ENCODE measurements around the gene TELO2.

The TELO2 gene

GRCh38 chr16:1539720-1540555, 46.8 kb downstream of the TELO2 start:
- DNase-seq: no peak

GRCh38 chr16:1540556-1540855, 47.3 kb downstream of the TELO2 start:
- DNase-seq: no peak

GRCh38 chr16:1541293-1542165, 48.4 kb downstream of the TELO2 start:
- no peak for DNase-seq

- DNase-seq: no peak
Observed at GRCh38 chr16:1542166-1542500, 49.0 kb downstream of the TELO2 start.

GRCh38 chr16:1542533-1542932, 49.4 kb downstream of the TELO2 start:
- DNase-seq: no peak

GRCh38 chr16:1543085-1543896, 50.1 kb downstream of the TELO2 start:
- DNase-seq: peak; percentile 10

DNA sequence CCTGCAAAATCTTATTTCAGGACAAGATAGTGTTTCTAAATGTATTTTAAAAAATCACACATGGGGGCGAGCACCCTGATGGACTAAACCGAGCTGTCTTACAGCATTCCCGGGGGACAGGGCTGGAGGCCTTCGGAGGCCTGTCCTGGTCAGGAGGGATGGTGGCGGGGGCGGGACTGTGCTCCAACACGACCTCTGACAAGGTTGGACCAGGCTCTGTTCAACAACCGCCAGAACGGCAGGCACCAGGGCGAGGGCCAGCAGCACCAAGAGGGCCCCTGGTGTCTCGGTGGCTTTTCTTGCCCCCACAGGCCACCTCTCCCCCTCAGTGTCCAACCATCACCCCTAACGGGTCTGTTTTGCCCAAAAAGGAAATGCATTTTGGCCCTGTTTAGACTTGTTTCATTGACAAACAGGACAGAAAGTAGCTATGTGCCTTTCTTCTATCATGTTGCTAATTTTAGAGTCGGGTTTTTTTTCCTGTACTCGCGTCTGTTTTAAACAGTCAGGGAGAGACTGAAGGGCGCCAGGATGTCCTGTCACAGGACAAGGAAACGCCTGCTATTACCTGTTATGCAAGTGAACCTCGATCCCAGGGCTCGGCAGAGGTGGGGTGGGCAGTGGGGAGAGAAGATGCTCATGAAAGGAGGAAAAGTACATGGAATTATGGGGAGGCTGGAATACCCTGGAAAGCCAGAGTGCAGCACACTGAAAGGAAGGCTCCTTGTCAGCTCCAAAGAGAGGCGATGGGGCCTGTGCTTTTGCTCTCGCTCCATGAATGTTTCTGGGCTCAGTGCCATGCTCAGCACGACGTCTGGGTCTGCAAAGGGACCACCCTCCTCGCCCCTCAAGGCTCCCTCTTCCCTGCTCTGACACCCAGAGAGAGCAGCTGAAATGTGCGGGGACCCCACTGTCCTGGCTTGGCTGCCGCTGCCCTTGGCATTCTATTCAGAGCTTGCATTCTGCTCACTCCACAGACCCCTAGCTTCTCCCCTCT, 52.2 kb downstream of the TELO2 start:
- DNase-seq: peak; percentile 2

GRCh38 chr16:1546430-1546829, 53.3 kb downstream of the TELO2 start:
- DNase-seq: no peak

DNA sequence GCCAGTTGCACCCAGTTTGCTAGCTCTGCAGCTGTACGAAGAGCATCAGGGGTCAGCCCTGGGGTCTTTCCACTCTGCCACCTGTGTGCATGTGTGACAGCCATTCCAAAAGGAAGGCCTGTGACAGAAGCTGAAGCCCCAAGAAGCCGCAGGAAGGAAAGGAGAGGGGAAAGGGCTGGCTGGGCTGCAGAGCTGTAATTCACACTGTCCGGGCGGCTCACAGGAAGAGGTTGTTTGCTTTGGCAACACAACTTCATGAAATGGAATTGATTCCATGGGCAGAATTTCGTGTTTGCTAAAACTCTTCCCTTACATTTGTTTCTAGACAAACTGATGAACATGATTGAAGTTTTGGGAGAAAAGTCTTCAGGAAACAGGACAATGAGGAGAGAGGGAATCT, 55.1 kb downstream of the TELO2 start:
- DNase-seq: peak; percentile 25

DNA sequence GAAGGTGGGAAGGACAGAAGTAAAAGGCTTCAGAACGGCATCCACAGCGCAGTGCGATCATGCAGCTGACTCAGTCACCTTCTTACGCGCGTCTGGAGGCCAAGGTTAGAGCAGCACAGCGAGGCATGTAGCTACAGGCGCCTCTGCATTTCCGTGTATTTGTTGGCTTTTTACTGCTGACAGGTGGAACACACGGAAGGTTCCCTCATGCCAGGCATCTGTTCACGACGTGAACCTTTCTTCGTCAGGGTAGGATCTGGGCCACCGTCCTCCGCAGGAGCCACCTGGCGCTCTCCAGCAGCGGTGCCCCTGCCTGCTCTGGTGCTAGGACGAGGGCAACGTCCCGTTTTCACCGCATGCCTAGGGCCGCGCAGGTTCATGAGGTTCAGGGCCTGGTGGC, 55.6 kb downstream of the TELO2 start:
- DNase-seq: peak; percentile 81

DNA sequence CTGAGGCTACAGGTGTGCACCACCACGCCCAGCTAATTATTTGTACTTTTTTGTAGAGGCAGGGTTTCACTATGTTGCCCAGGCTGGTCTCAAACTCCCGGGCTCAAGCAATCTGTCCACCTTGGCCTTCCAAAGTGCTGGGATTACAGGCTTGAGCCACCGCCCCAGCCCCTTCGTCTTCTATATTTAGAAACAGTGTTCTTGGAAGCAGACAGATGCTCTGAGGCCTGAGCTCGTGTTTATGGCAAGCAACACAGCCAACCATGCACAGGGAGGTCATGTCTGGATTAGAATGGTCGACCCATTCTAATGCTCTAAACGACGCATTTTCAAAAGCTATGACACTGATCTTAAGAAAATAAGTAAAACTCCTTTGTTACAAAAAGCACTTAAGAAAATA, 56.9 kb downstream of the TELO2 start:
- DNase-seq: no peak

GRCh38 chr16:1550696-1551095, 57.5 kb downstream of the TELO2 start:
- no peak for DNase-seq

DNA sequence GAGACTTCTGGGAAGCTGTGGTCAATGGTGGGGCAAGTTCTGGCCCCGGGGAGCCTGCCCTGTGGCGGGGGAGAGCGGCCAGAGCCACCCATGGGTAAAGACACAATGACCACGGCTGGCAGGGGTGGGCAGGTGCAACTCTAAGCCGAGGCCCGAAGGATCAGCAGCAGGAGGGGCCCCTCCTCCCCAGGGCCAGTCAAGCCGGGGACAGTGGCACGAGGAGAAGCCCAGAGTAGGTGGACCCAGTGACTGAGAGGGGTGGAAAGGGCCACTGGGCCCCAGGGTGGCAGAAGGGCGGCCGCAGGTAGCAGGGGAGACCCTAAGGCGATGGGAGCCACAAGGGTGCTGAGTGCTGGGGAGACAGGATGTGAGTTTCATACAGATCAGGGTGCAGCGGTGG, 58.0 kb downstream of the TELO2 start:
- DNase-seq: no peak

DNA sequence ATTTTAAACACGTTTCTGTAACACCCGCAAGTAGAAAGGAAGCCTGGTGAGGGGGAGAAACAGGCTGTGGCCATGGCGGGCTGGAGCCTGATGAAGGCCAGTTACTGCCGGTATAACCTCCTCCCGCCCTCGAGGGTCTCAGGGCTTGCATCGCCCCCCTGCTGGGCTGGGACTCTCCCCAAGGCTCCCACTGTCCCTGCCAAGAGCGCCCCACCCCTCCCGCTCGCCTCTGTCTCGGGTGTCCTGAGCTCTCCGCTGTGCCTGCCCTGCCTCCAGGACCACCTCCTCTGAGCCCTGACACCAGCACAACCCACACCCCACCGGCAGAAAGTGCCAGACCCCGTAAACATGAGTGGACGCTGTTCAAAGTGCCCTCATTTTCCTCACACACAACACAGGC, 59.0 kb downstream of the TELO2 start:
- no peak for DNase-seq

GRCh38 chr16:1553946-1554825, 61.0 kb downstream of the TELO2 start:
- no peak for DNase-seq

- DNase-seq: no peak
Observed at GRCh38 chr16:1554826-1555445, 61.8 kb downstream of the TELO2 start.

DNA sequence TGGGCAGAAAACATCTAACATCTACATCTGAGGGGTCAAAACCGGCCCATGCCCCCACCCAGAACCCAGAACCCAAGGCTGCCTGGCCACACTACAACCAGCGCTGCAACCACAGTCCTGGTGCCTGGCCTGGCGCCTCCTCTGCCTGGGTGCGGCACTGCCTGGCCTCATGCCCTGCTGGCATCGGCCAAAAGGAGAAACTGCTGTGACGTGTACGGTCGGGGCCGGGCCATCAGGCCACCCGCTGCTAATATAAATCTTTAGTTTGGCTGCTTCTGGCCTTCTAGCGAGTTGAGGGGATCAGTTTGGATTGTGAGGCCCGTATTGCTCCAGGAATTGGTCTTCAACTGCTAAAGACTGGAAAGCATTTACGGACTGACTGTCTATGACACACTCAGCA, 63.1 kb downstream of the TELO2 start:
- no peak for DNase-seq

GRCh38 chr16:1557074-1557473, 63.9 kb downstream of the TELO2 start:
- DNase-seq: no peak

DNA sequence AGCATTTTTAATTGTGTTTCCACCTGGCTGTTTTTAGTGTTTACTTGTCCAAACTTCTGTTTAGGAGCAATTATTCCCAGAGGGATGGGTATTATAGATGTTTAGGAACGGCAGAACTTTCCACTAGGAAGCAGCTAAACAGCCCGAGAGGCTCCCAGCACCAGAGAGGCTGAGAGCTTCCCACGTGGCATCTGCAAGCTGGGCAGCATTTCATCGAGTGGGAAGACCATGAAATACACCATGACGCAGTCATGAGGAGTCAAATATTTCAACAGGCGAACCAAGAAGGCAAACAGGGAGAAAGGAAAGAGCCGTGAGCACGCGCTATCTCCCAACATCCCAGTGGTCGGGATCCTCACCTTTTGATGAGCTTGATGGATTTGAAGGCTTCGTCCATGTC, 64.4 kb downstream of the TELO2 start:
- DNase-seq: no peak

- DNase-seq: peak; percentile 21
Observed at GRCh38 chr16:1559446-1559975, 66.4 kb downstream of the TELO2 start.

Data from DMS153 (cell line).